Activated naive CD4-positive, alpha-beta T cell treated with anti-CD3 and anti-CD28 coated beads for 36 hours (primary cell): ENCODE measurements around the gene RNF187. TPM values are rescaled to one million over a fixed set of nuclear protein-coding genes. Genes with fewer than 3 reads are reported as not detected.

ENCODE experiments used
- CTCF ChIA-PET: fragments of 350-600 bp; sonication (Branson Sonifier 250); formaldehyde crosslinking; loops from one replicate; lab custom pipeline; 2021; ENCODE audit warnings: antibody characterized with exemption; lab: Charles Lee
- DNase-seq: peaks from one replicate; pipeline ENCODE4 v3.0.0-alpha.2; 2020
- H3K27ac Mint-ChIP-seq: one replicate; pipeline ENCODE4 v1.8.0; 2021; ENCODE audit warnings: mild to moderate bottlenecking, mixed read lengths
- H3K27me3 Mint-ChIP-seq: one replicate; pipeline ENCODE4 v1.8.0; 2021; ENCODE audit warnings: low read depth, mixed read lengths
- H3K36me3 Mint-ChIP-seq: one replicate; pipeline ENCODE4 v1.8.0; 2021; ENCODE audit warnings: low read depth, mixed read lengths
- H3K4me1 Mint-ChIP-seq: one replicate; pipeline ENCODE4 v1.8.0; 2021; ENCODE audit warnings: low read depth, mixed read lengths
- H3K4me3 Mint-ChIP-seq: one replicate; pipeline ENCODE4 v1.8.0; 2021; ENCODE audit warnings: mild to moderate bottlenecking, moderate library complexity, mixed read lengths
- H3K9me3 Mint-ChIP-seq: one replicate; pipeline ENCODE4 v1.8.0; 2021; ENCODE audit warnings: mixed read lengths
- intact Hi-C: fragments of 100-400 bp; cut with micrococcal nuclease; formaldehyde crosslinking; loops from one replicate; pipeline ENCODE4 v1.15.1; 2023
- total RNA-seq, 2 experiments: library from RNA; stranded (reverse); gene quantifications; one replicate each; pipeline ENCODE4 v1.2.3, GENCODE V29; 2021

Gene RNF187
- total RNA-seq, 2 experiments from 2014 or later: 112 to 116 TPM

DNA sequence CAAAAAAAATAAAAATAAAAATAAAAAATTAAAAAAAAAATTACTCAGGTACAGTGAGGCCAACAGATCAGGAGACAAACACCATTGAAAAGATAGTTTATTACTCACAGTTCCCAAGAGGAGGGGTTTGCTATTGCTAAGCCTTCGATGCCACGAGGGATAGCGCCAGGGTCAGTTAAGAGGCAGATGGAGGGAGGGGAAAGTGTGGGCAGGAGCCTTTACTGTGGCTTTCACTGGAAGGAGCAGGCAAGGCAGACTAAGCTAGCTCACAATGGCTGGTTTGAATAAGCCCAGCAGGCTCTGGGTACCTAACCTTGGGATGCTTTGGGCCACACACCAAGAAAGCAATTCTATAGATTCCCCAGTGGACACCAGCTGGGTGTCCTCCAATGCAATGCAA, 12.7 kb upstream of the RNF187 start:
- Mint-ChIP-seq H3K9me3 (no peaks in the 10 kb centered on the region), H3K4me1 (peaks cover 9% of the 10 kb centered on the region), H3K4me3 (no peak overlapping the region), H3K27ac (no peak overlapping the region), H3K36me3 (no peaks in the 10 kb centered on the region), H3K27me3 (peaks cover 16% of the 10 kb centered on the region)
- DNase-seq: no peak
- CTCF ChIA-PET: interaction anchor here (0.6 to 1.8 kb wide), 2 partner anchors 11 to 42 kb away, joined by 4 to 5 read pairs; no protein-coding TSS in a partner anchor
- intact Hi-C loops: no loop called here

DNA sequence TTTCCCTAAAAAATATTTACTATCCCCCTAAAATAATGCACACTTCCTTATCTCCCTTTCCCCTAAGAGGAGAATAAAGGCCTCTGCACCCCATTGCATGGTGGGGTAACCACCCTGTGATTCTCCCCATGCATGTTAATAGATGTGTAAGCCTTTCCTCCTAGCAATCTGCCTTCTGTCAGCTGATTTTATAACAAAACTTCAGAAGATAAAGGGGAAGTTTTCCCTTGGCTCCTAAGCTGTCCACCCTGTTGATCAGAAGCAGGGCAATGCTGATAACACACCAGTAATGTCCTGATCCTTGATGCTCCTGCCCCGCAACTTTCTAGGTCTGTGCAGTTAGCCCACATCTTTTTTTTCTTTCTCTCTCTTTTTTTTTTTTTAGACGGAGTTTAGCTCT, 11.4 kb upstream of the RNF187 start:
- Mint-ChIP-seq H3K4me3 (no peak overlapping the region), H3K4me1 (peaks cover 9% of the 10 kb centered on the region), H3K27me3 (peaks cover 13% of the 10 kb centered on the region), H3K36me3 (no peaks in the 10 kb centered on the region), H3K27ac (no peak overlapping the region), H3K9me3 (no peaks in the 10 kb centered on the region)
- no peak for DNase-seq
- CTCF ChIA-PET: interaction anchor here (0.5 to 1.8 kb wide), 3 partner anchors 10 to 18 kb away, joined by 3 to 5 read pairs (median 4); a partner anchor contains a TSS
- intact Hi-C loops: no loop called here

DNA sequence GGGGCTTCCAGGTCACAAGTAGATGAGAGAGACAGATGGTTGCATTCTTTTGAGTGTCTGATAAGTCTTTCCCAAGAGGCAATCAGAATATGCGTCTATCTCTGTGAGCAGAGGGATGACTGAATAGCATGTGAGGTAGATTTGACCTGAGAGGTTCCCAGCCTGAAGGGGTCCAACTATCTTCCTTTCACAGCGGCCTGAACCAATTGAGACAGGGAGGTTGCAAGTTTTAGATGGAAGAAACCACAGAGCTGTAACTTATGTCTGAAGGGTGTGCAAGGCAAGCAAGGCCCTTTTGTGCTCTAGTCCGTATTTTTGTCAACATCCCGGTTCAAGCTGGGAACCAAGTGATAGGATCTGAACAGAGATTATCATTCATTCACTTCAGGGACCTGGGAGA, 9.9 kb upstream of the RNF187 start:
- no peaks in the 10 kb centered on the region for H3K36me3 Mint-ChIP-seq
- H3K27me3 Mint-ChIP-seq: peaks cover 3% of the 10 kb centered on the region
- CTCF ChIA-PET: interaction anchor here (0.6 to 0.8 kb wide), 2 partner anchors 17 to 1833 kb away, joined by 3 to 4 read pairs; no protein-coding TSS in a partner anchor
- no peaks in the 10 kb centered on the region for H3K9me3 Mint-ChIP-seq
- DNase-seq: no peak
- intact Hi-C loops: no loop called here
- no peak overlapping the region for H3K27ac Mint-ChIP-seq
- H3K4me1 Mint-ChIP-seq: peaks cover 9% of the 10 kb centered on the region
- H3K4me3 Mint-ChIP-seq: no peak overlapping the region

DNA sequence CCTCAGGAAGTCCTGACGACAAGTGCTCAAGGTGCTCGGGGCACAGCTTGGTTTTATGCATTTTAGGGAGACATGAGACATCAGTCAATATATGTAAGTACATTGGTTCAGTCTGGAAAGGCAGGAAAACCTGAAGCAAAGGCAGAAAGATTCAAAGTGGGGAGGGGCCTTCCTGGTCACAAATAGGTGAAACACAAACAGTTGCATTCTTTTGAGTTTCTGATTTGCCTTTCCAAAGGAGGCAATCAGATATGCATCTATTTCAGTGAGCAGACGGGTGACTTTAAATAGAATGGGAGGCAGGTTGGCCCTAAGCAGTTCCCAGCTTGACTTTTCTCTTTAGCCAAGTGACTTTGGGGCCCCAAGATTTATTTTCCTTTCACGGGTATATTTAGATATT, 8.9 kb upstream of the RNF187 start:
- intact Hi-C loops: no loop called here
- H3K4me3 Mint-ChIP-seq: no peak overlapping the region
- H3K4me1 Mint-ChIP-seq: peaks cover 10% of the 10 kb centered on the region
- CTCF ChIA-PET: interaction anchor here (0.6 to 1.1 kb wide), 2 partner anchors 14 to 23 kb away, joined by 3 read pairs; no protein-coding TSS in a partner anchor
- no peak for DNase-seq
- H3K9me3 Mint-ChIP-seq: no peaks in the 10 kb centered on the region
- no peak overlapping the region for H3K27ac Mint-ChIP-seq
- H3K36me3 Mint-ChIP-seq: no peaks in the 10 kb centered on the region
- no peaks in the 10 kb centered on the region for H3K27me3 Mint-ChIP-seq

DNA sequence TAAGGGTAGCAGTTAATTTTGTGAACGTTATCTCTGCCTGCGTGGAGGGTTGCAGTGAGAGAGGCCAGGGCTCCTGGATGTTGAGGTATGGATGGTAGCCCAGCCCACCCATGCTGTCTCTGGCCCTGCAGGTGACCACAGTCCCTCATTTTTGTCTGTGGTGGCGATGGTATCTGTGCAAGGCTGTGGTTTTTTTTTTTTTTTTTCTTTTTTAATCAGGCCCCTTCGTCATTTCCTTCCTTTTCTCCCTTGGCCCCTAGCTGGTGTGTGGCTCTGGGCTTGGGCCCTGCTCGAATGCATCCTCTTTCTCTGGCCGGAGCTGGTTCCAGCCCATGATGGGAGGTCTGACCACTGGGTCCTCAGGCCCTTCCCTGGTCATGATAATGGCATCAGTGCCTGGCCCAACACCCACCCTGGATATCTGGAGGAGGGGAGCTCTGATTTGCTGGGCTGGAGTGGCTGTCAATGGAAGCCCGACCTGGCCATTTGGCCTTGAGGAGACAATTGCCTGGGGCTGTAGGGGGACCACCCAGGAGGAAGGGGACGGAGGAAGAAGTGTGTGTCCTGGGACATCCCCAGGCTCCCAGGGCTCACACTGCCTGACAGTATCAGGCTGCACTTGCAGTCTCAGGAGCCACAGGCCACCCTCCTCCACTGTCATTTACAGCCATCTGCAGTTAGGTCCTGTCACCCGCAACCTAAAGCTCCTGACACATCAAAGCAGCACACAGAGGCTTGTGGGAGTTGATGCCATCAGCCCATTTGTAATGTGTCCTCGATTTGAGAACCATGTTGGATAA, 8.1 kb upstream of the RNF187 start:
- H3K27ac Mint-ChIP-seq: no peak overlapping the region
- intact Hi-C loops: no loop called here
- H3K27me3 Mint-ChIP-seq: no peaks in the 10 kb centered on the region
- DNase-seq: no peak
- H3K9me3 Mint-ChIP-seq: no peaks in the 10 kb centered on the region
- CTCF ChIA-PET: interaction anchor here (0.6 to 1.1 kb wide), 2 partner anchors 15 to 22 kb away, joined by 3 read pairs; no protein-coding TSS in a partner anchor
- no peaks in the 10 kb centered on the region for H3K36me3 Mint-ChIP-seq
- H3K4me3 Mint-ChIP-seq: no peak overlapping the region
- peaks cover 10% of the 10 kb centered on the region for H3K4me1 Mint-ChIP-seq

DNA sequence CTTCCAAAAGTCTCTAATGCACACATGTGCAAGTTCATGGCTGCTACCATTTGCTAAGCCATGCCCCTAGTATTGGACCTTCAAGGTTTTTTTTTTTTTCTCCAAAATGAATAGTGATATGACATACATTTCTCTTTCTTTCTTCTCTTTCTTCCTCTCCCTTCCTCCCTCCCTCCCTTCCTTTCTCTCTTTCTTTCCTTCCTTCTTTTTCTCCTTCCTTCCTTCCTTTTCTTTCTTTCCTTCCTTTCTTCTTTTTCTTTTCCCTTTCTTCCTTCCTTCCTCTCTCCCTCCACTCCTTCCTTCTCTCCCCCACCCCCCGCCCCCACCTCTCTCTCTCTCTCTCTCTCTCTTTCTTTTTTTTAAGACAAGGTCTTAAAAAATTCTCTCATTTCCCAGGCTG, 3.4 kb upstream of the RNF187 start:
- CTCF ChIA-PET: no interaction called here
- Mint-ChIP-seq H3K27me3 (no peaks in the 10 kb centered on the region), H3K36me3 (no peaks in the 10 kb centered on the region), H3K4me1 (peaks cover 11% of the 10 kb centered on the region), H3K9me3 (no peaks in the 10 kb centered on the region), H3K27ac (no peak overlapping the region), H3K4me3 (no peak overlapping the region)
- intact Hi-C loops: no loop called here
- DNase-seq: no peak

DNA sequence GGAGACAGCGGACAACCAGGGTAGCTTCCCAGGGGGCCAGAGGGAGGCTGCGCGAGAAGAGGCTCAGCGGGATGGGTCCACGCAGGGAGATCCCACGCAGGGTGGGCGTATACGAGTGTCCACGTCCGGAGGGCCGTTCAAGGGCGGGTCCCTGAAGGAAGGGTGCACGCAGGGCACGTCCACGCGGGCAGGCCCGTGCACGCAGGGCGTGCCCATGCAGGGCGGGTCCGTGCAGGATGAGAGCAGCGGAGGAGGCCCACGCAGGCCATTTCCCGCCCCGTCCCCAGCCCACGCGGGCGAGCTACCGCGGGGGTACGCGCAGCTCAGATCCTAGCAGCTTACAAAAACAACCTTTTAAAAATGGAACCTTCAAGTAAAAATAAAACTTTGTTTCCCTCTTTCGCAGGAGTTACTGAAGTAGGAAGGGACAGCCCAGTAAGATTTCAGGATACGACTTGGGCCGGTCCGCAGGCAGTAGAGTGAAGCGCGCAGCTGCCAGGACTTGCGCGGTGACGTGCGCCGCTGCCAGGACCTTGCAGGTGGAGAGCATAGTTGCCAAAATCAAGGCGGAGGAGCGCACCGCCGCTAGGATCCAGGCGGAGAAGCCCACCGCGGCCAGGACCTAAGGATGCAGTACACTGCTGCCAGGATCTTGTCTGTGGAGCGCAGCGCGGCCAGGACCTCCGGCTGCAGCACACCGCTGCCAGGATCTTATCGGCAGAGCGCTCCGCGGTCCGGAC, 416 bp upstream of the RNF187 start:
- intact Hi-C loops: loop anchor here (1.0 kb wide), 1 partner anchor 23 kb away; no protein-coding TSS in a partner anchor
- H3K27ac Mint-ChIP-seq: peak overlapping the region; percentile 97
- peaks cover 31% of the 10 kb centered on the region for H3K4me1 Mint-ChIP-seq
- H3K36me3 Mint-ChIP-seq: peaks cover 23% of the 10 kb centered on the region
- DNase-seq: peak; percentile 76
- H3K4me3 Mint-ChIP-seq: peak overlapping the region; percentile 95
- H3K9me3 Mint-ChIP-seq: no peaks in the 10 kb centered on the region
- H3K27me3 Mint-ChIP-seq: no peaks in the 10 kb centered on the region
- CTCF ChIA-PET: interaction anchor here (1.0 to 2.1 kb wide), 5 partner anchors 14 to 29 kb away, joined by 3 to 14 read pairs (median 5); a partner anchor contains a TSS

DNA sequence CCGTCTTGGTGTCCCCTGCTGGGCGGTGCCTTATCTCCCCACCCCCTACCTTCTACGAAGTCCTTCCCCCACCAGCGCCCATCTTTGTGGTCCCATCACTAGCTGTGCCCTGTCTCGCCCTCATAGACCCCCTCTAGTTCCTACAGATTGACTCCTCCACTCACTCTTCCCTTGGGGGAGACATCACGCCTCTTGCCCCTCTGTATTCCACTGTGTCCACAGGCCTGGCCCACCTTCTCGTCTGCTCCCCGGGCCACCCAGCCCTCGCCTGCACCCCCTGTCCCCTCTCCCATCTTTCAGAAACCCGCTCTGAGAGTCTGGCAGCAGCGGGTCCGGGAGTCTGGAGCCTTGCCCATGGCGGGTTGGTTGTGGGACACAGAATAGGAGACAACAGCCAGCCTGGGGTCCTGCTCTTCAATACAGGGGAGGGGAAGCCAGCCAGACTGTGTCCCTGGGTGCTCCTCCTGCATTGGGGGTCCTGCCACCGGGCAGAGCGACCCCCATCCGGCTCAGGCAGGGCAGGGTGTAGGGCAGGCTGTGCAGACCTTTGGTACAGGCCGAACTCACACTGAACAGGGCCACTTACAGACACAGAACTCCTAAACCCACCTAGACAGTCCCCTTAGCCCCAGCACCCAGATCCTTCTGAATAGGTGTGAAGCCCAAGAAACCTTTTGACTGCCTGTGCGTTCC, 1.1 kb downstream of the RNF187 start:
- CTCF ChIA-PET: interaction anchor here (0.6 kb wide), 1 partner anchor 1005 kb away, joined by 4 read pairs; no protein-coding TSS in a partner anchor
- intact Hi-C loops: no loop called here
- DNase-seq: no peak
- H3K4me1 Mint-ChIP-seq: peaks cover 33% of the 10 kb centered on the region
- peaks cover 30% of the 10 kb centered on the region for H3K36me3 Mint-ChIP-seq
- H3K9me3 Mint-ChIP-seq: no peaks in the 10 kb centered on the region
- H3K27me3 Mint-ChIP-seq: no peaks in the 10 kb centered on the region
- H3K4me3 Mint-ChIP-seq: peak overlapping the region; percentile 89
- H3K27ac Mint-ChIP-seq: peak overlapping the region; percentile 87

DNA sequence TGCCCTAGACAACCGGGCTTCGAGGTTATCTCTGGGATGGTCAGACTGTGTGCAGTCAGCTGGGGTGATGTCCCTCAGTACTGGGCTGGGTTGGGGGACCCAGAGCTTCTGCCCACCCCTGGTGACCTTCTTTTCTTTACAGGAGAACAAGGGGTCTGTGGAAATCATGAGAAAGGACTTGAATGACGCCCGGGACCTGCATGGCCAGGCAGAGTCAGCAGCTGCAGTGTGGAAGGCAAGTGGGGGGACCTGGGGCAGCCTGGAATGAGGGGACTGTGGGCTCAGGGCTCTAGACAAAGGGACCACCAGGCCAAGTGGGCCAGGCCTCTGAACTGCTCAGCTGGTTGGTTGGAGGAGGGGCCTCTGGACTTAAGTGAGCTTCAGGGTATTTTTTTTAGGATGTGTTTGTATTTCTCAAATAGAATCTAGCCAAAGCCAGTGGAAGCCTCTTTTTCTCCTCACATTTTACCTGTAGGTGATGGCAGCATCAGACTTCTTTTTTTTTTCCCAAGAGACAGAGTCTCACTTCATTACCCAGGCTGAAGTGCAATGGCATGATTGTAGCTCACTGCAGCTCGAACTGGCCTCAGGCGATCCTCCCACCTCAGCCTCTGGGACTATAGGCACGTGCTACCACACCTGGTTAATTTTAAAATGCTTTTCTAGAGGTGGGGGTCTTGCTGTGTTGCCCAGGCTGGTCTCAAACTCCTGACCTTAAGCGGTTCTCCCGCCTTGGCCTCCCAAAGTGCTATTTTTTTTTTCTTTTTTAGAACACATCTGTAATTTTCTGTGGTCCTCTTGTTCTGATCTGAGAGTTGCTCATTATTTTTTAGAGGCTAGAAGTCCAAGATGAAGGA, 1.9 kb downstream of the RNF187 start:
- no peak for DNase-seq
- H3K27me3 Mint-ChIP-seq: no peaks in the 10 kb centered on the region
- H3K4me1 Mint-ChIP-seq: peaks cover 33% of the 10 kb centered on the region
- CTCF ChIA-PET: interaction anchor here (0.6 kb wide), 1 partner anchor 1006 kb away, joined by 4 read pairs; no protein-coding TSS in a partner anchor
- intact Hi-C loops: no loop called here
- H3K36me3 Mint-ChIP-seq: peaks cover 35% of the 10 kb centered on the region
- H3K9me3 Mint-ChIP-seq: no peaks in the 10 kb centered on the region
- peak overlapping the region; percentile 89 for H3K4me3 Mint-ChIP-seq
- H3K27ac Mint-ChIP-seq: peak overlapping the region; percentile 85

DNA sequence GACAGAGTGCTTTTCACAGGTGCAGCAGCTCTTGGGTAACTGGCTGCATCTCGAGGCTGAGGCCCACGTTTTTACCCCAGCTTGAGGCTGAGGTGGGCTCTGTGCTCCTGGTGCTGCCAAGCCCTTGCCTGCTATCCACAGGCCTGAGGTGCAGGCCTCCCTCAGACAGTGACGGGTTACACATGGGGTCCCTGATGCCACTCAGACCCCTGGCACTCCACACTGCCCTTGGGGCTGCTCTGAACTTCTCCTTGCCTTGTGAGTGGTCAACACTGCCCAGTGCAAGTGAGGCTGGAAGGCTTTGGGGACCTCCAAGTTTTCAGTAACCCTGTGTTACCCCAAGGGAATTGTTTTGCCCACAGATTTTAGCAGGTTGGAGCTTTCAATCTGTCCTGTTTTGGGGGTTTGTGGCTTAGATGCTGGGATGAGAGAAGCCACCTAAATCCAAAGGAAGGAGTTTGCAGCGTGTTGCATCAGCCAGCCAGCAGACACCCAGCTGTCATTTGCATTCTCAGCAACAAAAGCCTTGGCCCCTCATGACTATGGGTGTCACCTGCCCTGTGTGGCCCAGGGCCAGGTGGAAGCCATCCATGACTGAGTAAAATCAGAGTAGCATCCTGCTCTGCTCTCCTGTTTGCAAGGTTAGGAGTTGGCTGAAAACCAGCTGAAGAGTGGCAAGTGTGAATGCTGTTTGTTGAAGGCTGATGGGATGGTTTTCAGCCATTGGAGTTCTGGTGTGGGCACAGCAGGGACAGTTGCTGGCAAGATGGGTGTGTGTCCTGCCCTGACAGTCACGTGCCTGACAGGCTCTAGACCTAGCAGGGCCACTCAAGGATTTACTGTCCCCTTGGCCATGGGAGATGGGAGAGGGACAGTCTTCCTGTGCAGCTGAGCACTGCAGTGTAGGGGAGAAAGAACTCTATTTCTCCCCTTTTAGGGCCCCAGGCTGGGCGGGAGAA, 3.2 kb downstream of the RNF187 start:
- Mint-ChIP-seq H3K27ac (peak overlapping the region; percentile 85), H3K4me3 (peak overlapping the region; percentile 89), H3K9me3 (no peaks in the 10 kb centered on the region), H3K36me3 (peaks cover 44% of the 10 kb centered on the region), H3K4me1 (peaks cover 33% of the 10 kb centered on the region), H3K27me3 (no peaks in the 10 kb centered on the region)
- CTCF ChIA-PET: interaction anchor here (1.6 kb wide), 1 partner anchor 10 kb away, joined by 6 read pairs; no protein-coding TSS in a partner anchor
- peak; percentile 78 for DNase-seq
- intact Hi-C loops: no loop called here
